Fibroblast of lung (primary cell): ENCODE measurements around the gene TREH.

Experiments used
- EZH2 ChIP-seq: IDR thresholded peaks from 2 replicates; pipeline ENCODE4 v1.5.1; 2012; ENCODE audit warnings: low read length, control low read depth, mild to moderate bottlenecking; ENCODE audit errors: missing control alignments
- TF ChIP-seq, protein P1 (sequence below), 2 donors: IDR thresholded peaks in 1 of 2; conservative IDR thresholded peaks in 1 of 2; 1 replicate in 1 of 2; 2 replicates in 1 of 2; pipeline ENCODE4 v1.5.1; 2011 to 2012; ENCODE audit warnings: low read length in 2 of 2, control low read depth in 1 of 2, inconsistent platforms in 1 of 2, low read depth in 1 of 2, mild to moderate bottlenecking in 1 of 2

DNA sequence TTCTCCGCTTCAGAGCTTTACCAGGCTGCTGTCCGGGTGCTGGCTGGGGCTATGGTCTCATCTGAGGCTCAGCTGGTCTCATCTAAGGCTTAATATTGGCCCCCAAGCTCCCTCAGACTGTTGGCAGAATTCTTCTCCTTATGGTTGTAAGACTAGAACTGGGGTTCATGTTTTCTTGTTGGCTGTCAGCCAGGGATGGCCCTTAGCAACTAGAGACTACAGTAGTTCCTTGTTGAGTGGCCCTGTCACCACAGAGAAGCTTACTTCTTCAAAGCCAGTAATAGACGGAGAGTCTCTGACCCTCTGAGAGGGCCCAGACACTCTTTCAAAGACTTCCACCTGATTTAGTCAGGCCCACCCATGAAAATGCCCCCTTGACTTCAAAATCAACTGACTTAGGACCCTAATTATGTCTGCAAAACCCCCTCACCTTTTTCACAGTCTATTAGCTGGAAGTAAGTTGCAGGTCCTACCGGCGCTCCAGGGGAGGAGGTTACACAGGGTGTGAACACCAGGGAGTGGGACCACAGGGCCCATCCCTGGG lies 24.2 kb upstream of the TREH start:
- no peak for TF ChIP-seq EZH2
- TF ChIP-seq, protein P1, sequence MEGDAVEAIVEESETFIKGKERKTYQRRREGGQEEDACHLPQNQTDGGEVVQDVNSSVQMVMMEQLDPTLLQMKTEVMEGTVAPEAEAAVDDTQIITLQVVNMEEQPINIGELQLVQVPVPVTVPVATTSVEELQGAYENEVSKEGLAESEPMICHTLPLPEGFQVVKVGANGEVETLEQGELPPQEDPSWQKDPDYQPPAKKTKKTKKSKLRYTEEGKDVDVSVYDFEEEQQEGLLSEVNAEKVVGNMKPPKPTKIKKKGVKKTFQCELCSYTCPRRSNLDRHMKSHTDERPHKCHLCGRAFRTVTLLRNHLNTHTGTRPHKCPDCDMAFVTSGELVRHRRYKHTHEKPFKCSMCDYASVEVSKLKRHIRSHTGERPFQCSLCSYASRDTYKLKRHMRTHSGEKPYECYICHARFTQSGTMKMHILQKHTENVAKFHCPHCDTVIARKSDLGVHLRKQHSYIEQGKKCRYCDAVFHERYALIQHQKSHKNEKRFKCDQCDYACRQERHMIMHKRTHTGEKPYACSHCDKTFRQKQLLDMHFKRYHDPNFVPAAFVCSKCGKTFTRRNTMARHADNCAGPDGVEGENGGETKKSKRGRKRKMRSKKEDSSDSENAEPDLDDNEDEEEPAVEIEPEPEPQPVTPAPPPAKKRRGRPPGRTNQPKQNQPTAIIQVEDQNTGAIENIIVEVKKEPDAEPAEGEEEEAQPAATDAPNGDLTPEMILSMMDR (conservative IDR thresholded peaks at IDR 0.05 in 1 of 2, IDR thresholded peaks at IDR 0.05 in 1 of 2; ENCODE audit: low read depth in 1 of 2, low read length in 2 of 2), result no peak
